Activated B cell treated with CpG ODN at 0.5 μM for 24 hours (primary cell): Measurements from ENCODE around the gene TRIM38. TPM values are rescaled to one million over a fixed set of nuclear protein-coding genes. Genes with fewer than 3 reads are reported as not detected.
A peak's percentile ranks its signal among the peaks of the same experiment; 100 is the strongest.
"Not testable (repeated sequence)": the region's sequence is repeated elsewhere in the genome, so short reads cannot be mapped to it uniquely, and the experiment has no call there.

Experiments
- ATAC-seq: fragments of 200-7000 bp; cut with Tn5 transposase; one replicate; pipeline ENCODE4 v1.10.0; 2021; ENCODE audit warnings: low read depth, mild to moderate bottlenecking, moderate library complexity
- CTCF ChIA-PET: fragments of 350-600 bp; sonication (Branson Sonifier 250); formaldehyde crosslinking; loops from one replicate; lab custom pipeline; 2021; ENCODE audit warnings: antibody characterized with exemption; lab: Charles Lee
- POLR2A ChIA-PET: fragments of 350-600 bp; sonication (Branson Sonifier 250); formaldehyde crosslinking; loops from one replicate; lab custom pipeline; 2021; ENCODE audit warnings: antibody characterized with exemption; lab: Charles Lee
- DNase-seq: peaks from one replicate; pipeline ENCODE4 v3.0.0; 2022
- H3K27ac Mint-ChIP-seq: one replicate; pipeline ENCODE4 v1.8.0; 2020; ENCODE audit warnings: mixed read lengths
- H3K27me3 Mint-ChIP-seq: one replicate; pipeline ENCODE4 v1.8.0; 2021; ENCODE audit warnings: mixed read lengths
- H3K36me3 Mint-ChIP-seq: one replicate; pipeline ENCODE4 v1.8.0; 2021; ENCODE audit warnings: low read depth, mixed read lengths
- H3K4me1 Mint-ChIP-seq: one replicate; pipeline ENCODE4 v1.8.0; 2021; ENCODE audit warnings: mixed read lengths
- H3K4me3 Mint-ChIP-seq: one replicate; pipeline ENCODE4 v1.8.0; 2020; ENCODE audit warnings: mild to moderate bottlenecking, mixed read lengths
- H3K9me3 Mint-ChIP-seq: one replicate; pipeline ENCODE4 v1.8.0; 2020; ENCODE audit warnings: mixed read lengths
- intact Hi-C: fragments of 100-400 bp; cut with micrococcal nuclease; formaldehyde crosslinking; loops from one replicate; pipeline ENCODE4 v1.15.1; 2024
- total RNA-seq: library from RNA; stranded (reverse); gene quantifications from 2 replicates; pipeline ENCODE4 v1.2.3, GENCODE V29; 2022
- TF ChIP-seq, protein P1 (sequence below): fragments of 200-600 bp; IDR thresholded peaks from one replicate; pipeline ENCODE4 v1.8.0; 2022; ENCODE audit warnings: antibody characterized with exemption, mild to moderate bottlenecking

The TRIM38 gene
- total RNA-seq, 1 donor from 2014 or later, result 36.8 TPM

DNA sequence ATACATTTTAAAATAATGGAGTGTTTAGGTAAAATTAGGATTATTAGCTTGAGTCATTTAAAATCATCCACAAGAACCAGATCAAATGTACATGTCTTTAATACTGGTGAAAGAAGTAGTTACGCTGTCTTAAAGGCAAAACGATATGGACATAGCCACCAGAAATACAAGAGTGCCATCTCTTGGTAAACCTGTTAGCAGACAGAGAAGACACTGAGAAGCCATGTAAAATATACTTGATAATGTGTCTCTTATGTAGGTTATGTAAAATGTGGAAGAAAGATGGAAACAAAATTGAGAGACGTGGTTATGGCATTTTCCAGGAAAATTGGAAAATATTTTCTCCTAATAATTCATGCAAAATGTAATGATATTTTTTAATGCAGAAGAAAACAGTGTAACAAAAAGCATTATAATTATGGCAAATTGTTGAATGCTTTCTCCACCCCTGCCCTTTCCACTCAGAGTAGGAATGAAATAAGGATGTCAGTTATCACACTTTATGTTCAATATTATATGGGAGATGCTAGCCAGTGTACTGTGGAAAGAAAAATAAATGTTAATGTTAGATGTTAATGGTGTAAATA, 19.9 kb upstream of the TRIM38 start:
- no peak overlapping the region for H3K27ac Mint-ChIP-seq
- DNase-seq, result no peak
- no peaks in the 10 kb centered on the region for H3K36me3 Mint-ChIP-seq
- H3K4me1 Mint-ChIP-seq, result peaks cover 16% of the 10 kb centered on the region
- no peak overlapping the region for H3K4me3 Mint-ChIP-seq
- CTCF ChIA-PET, result interaction anchor here (1.0 to 2.6 kb wide), 6 partner anchors 60 to 677 kb away, joined by 3 to 12 read pairs (median 7); no protein-coding TSS in a partner anchor
- TF ChIP-seq, protein P1, sequence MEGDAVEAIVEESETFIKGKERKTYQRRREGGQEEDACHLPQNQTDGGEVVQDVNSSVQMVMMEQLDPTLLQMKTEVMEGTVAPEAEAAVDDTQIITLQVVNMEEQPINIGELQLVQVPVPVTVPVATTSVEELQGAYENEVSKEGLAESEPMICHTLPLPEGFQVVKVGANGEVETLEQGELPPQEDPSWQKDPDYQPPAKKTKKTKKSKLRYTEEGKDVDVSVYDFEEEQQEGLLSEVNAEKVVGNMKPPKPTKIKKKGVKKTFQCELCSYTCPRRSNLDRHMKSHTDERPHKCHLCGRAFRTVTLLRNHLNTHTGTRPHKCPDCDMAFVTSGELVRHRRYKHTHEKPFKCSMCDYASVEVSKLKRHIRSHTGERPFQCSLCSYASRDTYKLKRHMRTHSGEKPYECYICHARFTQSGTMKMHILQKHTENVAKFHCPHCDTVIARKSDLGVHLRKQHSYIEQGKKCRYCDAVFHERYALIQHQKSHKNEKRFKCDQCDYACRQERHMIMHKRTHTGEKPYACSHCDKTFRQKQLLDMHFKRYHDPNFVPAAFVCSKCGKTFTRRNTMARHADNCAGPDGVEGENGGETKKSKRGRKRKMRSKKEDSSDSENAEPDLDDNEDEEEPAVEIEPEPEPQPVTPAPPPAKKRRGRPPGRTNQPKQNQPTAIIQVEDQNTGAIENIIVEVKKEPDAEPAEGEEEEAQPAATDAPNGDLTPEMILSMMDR, result no peak
- peaks cover 6% of the 10 kb centered on the region for H3K27me3 Mint-ChIP-seq
- peaks cover 5% of the 10 kb centered on the region for H3K9me3 Mint-ChIP-seq
- peak; percentile 60 for ATAC-seq
- intact Hi-C loops, result loop anchor here (1.0 to 2.0 kb wide), 5 partner anchors 154 to 720 kb away; no protein-coding TSS in a partner anchor
- POLR2A ChIA-PET, result no interaction called here

GRCh38 chr6:25943887-25944286, 18.7 kb upstream of the TRIM38 start:
- intact Hi-C loops, result loop anchor here (2.0 kb wide), 1 partner anchor 721 kb away; no protein-coding TSS in a partner anchor
- Mint-ChIP-seq H3K4me3 (no peak overlapping the region), H3K27me3 (no peaks in the 10 kb centered on the region), H3K27ac (no peak overlapping the region), H3K9me3 (peaks cover 5% of the 10 kb centered on the region), H3K36me3 (no peaks in the 10 kb centered on the region), H3K4me1 (peaks cover 16% of the 10 kb centered on the region)
- ATAC-seq, result no peak
- TF ChIP-seq, protein P1, result no peak
- ChIA-PET CTCF (interaction anchor here (1.1 to 2.6 kb wide), 6 partner anchors 59 to 678 kb away, joined by 3 to 12 read pairs (median 4); no protein-coding TSS in a partner anchor), POLR2A (interaction anchor here (1.1 kb wide), 1 partner anchor 49 kb away, joined by 3 read pairs; no protein-coding TSS in a partner anchor)
- DNase-seq, result no peak

DNA sequence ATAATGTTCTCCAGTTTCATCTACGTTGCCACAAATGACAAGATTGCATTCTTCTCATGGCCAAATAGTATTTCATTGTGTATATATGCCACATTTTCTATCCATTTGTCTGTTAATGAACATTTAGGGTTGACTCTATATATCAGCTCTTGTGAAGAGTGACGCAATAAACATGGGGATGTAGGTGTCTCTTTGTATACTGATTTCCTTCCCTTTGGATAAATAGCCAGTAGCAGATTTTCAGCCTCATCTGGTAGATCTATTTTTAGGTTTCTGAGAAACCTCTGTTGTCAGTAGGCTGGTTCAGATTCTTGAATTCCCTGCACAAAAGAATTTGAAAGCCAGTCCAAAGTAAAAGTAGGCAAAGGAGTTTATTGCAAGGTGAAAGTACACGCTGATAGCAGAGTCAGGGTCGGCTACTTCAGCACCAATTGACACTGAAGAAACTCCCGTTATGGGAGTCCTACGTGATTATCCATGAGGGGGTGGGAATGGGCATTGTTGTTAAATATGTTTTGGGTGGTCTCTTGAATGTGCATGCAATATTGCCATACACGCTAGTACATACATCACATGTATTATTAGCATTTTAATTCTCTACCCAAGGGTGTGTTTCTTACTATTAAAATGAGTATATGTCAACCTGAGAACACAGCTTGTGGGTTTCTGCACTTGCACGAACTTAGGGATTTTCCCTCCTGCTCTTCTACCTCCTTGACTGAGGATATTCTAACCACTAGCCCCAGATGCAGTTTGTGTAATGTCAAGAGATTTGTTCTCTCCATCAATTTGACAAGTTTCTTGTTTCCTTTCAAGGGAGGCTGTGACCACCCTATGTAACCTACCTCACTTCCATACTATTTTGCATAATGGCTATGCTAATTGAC, 17.7 kb upstream of the TRIM38 start:
- H3K27ac Mint-ChIP-seq, result no peak overlapping the region
- H3K9me3 Mint-ChIP-seq, result peaks cover 5% of the 10 kb centered on the region
- H3K27me3 Mint-ChIP-seq, result no peaks in the 10 kb centered on the region
- TF ChIP-seq, protein P1, result no peak
- ATAC-seq, result peak; percentile 50
- intact Hi-C loops, result no loop called here
- no peak for DNase-seq
- ChIA-PET CTCF (interaction anchor here (1.1 to 2.6 kb wide), 5 partner anchors 58 to 679 kb away, joined by 3 to 12 read pairs (median 4); no protein-coding TSS in a partner anchor), POLR2A (interaction anchor here (1.1 kb wide), 1 partner anchor 48 kb away, joined by 3 read pairs; no protein-coding TSS in a partner anchor)
- peaks cover 16% of the 10 kb centered on the region for H3K4me1 Mint-ChIP-seq
- no peaks in the 10 kb centered on the region for H3K36me3 Mint-ChIP-seq
- no peak overlapping the region for H3K4me3 Mint-ChIP-seq

DNA sequence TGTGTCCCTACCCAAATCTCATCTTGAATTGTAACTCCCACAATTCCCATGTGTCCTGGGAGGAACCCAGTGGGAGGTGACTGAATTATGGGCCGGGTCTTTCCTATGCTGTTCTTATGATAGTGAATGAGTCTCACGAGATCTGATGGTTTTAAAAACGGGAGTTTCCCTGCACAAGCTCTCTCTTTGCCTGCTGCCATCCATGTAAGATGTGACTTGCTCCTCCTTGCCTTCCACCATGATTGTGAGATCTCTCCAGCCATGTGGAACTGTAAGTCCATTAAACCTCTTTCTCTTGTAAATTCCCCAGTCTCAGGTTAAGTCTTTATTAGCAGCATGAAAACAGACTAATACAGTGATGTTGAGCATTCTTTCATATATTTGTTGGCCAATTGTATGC, 16.9 kb upstream of the TRIM38 start:
- POLR2A ChIA-PET, intact Hi-C loops, DNase-seq, H3K27me3 Mint-ChIP-seq, H3K36me3 Mint-ChIP-seq, H3K4me3 Mint-ChIP-seq, CTCF ChIA-PET, H3K9me3 Mint-ChIP-seq, H3K27ac Mint-ChIP-seq, ATAC-seq: not testable (repeated sequence)
- peaks cover 16% of the 10 kb centered on the region for H3K4me1 Mint-ChIP-seq

DNA sequence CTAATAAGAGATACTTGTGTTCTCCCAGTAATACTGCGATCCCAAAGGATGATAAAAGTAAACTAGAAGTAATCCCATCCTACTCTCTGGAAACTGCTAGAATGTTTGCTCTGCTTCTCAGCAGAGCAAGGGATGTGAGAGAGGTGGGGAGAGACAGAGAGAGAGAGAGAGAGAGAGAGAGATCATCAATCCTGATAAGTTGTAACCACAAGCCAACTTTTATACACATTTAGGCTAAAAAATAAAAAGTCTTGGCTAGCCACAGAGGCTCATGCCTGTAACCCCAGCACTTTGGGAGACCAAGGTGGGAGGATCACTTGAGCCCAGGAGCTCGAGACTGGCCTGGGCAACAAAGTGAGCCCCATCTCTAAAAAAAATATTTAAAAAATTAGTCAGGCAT, 16.0 kb upstream of the TRIM38 start:
- no peaks in the 10 kb centered on the region for H3K36me3 Mint-ChIP-seq
- peaks cover 16% of the 10 kb centered on the region for H3K4me1 Mint-ChIP-seq
- ChIA-PET CTCF (no interaction called here), POLR2A (interaction anchor here (1.2 kb wide), 1 partner anchor 16 kb away, joined by 7 read pairs; the partner anchor contains the start of gene TRIM38)
- intact Hi-C loops, result no loop called here
- H3K27me3 Mint-ChIP-seq, result no peaks in the 10 kb centered on the region
- no peak for ATAC-seq
- peaks cover 5% of the 10 kb centered on the region for H3K9me3 Mint-ChIP-seq
- H3K4me3 Mint-ChIP-seq, result no peak overlapping the region
- no peak for DNase-seq
- no peak overlapping the region for H3K27ac Mint-ChIP-seq
- TF ChIP-seq, protein P1, result no peak

DNA sequence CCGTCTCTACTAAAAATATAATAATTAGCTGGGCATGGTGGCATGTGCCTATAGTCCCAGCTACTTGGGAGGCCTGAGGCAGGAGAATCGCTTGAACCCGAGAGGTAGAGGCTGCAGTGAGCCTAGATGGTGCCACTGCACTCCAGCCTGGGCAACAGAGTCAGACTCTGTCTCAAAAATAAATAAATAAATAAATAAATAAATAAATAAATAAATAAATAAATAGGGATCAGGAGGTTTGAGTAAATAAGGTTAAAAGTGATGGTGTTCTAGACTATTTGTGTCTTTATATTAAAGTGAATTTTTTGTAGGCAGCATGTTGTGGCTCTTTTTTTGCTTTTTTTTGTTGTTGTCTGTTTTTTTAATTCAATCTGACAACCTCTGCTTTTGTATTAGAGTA, 15.1 kb upstream of the TRIM38 start:
- intact Hi-C loops, ATAC-seq, H3K4me3 Mint-ChIP-seq, H3K27ac Mint-ChIP-seq, H3K36me3 Mint-ChIP-seq, CTCF ChIA-PET, H3K27me3 Mint-ChIP-seq, DNase-seq, H3K9me3 Mint-ChIP-seq: not testable (repeated sequence)
- POLR2A ChIA-PET, result interaction anchor here (1.2 kb wide), 1 partner anchor 15 kb away, joined by 7 read pairs; the partner anchor contains the start of gene TRIM38
- peaks cover 16% of the 10 kb centered on the region for H3K4me1 Mint-ChIP-seq
